Stimulated activated naive CD4-positive, alpha-beta T cell (primary cell): ENCODE results near the gene VTI1B.
A peak's percentile ranks its signal among the peaks of the same experiment; 100 is the strongest.

ENCODE experiments used
- DNase-seq, 6 experiments: peaks; one replicate each; lab custom pipeline; 2025; lab: John Stamatoyannopoulos, UW

Gene VTI1B

GRCh38 chr14:67679006-67679405, 4.6 kb upstream of the VTI1B start:
- no peak for DNase-seq

GRCh38 chr14:67675219-67675582, 769 bp upstream of the VTI1B start:
- DNase-seq, result no peak

- DNase-seq, result peak in 4 of 6 experiments; percentile 33 to 65 (median 60)
These were observed 323 bp downstream of the VTI1B start for GRCh38 chr14:67674139-67674479.

GRCh38 chr14:67673451-67673850, 981 bp downstream of the VTI1B start:
- no peak for DNase-seq

GRCh38 chr14:67668559-67668958, 5.9 kb downstream of the VTI1B start:
- no peak for DNase-seq

- DNase-seq, result peak in 5 of 6 experiments; percentile 11 to 63 (median 15)
These were observed 7.5 kb downstream of the VTI1B start for GRCh38 chr14:67666750-67667449.

- DNase-seq, result no peak
These were observed 8.6 kb downstream of the VTI1B start for GRCh38 chr14:67665868-67666267.

GRCh38 chr14:67663633-67664032, 10.8 kb downstream of the VTI1B start:
- no peak for DNase-seq

- no peak for DNase-seq
These were observed 20.7 kb downstream of the VTI1B start for GRCh38 chr14:67653651-67654280.

GRCh38 chr14:67652189-67652588, 22.2 kb downstream of the VTI1B start:
- no peak for DNase-seq

- DNase-seq, result no peak
These were observed 23.7 kb downstream of the VTI1B start for GRCh38 chr14:67650694-67651093.

- DNase-seq, result no peak
These were observed 24.3 kb downstream of the VTI1B start for GRCh38 chr14:67650151-67650550.

GRCh38 chr14:67646131-67646530, 28.3 kb downstream of the VTI1B start:
- DNase-seq, result no peak

GRCh38 chr14:67645414-67645813, 29.0 kb downstream of the VTI1B start:
- no peak for DNase-seq

- no peak for DNase-seq
These were observed 30.0 kb downstream of the VTI1B start for GRCh38 chr14:67644428-67644827.

- DNase-seq, result no peak
These were observed 30.7 kb downstream of the VTI1B start for GRCh38 chr14:67643713-67644112.

- DNase-seq, result no peak
These were observed 32.3 kb downstream of the VTI1B start for GRCh38 chr14:67641902-67642749.

GRCh38 chr14:67641480-67641879, 33.0 kb downstream of the VTI1B start:
- no peak for DNase-seq

- no peak for DNase-seq
These were observed 35.8 kb downstream of the VTI1B start for GRCh38 chr14:67638642-67639041.

- no peak for DNase-seq
These were observed 38.0 kb downstream of the VTI1B start for GRCh38 chr14:67636361-67636919.

- no peak for DNase-seq
These were observed 40.8 kb downstream of the VTI1B start for GRCh38 chr14:67633451-67634147.

GRCh38 chr14:67630938-67631337, 43.5 kb downstream of the VTI1B start:
- no peak for DNase-seq
